NCI-H69 (cell line): ENCODE data around the gene GARIN5B.

Source experiments
- DNase-seq: peaks from one replicate; lab custom pipeline; 2025; lab: John Stamatoyannopoulos, UW

GARIN5B gene

DNA sequence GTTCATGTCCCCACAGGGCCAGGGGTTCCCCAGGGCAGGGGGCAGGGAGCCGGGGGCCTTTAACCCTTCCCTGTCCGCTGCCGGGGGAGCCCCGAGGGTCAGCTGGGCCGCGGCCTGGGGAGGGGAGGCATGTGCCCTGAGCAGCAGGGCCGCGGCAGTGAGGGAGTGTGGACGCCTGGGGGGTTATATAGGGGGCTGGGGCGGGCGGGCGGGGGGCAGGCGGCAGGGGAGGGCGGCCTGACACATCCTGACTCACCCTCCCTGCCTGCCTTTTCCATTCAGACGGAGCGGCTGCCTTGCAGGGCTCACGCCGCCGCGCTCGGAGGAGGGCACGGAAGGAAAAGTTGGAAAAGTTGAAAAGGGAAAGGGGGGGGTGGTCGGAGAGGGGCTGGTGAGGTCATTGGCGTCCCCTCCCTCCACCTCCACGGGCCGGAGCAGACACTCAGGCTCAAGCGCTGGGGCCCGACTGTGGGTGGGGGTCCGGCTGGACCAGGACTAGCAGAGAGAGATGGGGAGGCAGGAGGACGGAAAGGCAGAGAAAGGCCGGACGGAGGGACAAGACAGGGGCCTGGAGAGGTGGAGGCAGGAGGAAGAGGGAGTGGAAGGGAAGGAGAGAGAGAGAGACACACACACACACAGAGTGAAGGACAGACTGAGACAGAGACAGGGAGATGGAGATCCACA, 7.4 kb upstream of the GARIN5B start, which contains the start of gene IL11:
Gene IL11 (minus strand): TSS at position 159 of the 684 bp plus-strand sequence. CDS start 153 bp downstream, at position 6.
- DNase-seq: no peak

DNA sequence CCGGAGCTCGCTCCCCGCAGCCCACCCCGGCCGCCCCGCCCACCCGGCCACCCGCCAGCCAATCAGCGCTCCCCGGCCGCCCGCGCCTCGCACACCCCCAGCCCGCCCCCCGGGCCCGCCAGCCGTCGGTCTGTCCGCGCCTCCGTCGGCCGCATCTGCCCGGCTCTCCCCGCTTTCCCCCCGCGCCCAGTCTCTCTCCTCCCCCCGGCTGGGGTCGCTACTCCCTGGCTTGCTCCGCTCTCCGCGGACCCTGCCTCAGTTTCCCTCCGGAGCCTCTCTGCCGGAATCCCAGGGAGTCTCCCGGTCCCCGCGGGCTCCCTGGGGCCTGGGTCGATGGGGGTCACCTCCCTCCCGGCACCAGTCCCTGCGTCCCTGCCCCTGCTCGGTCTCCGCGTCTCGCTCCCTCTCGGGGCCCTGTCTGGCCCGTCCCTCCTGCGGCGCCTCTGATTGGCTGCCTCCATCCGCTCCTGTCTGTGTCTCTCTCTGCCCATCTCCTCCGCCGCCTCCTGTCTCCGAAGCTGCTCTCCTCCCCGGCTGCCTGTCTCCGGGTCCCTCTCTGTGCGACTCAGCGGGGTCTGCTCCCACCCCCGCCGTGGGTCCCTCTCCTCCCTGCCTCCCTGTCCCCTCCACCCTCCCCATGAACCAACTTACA, 6.7 kb upstream of the GARIN5B start:
- peak; percentile 81 for DNase-seq

DNA sequence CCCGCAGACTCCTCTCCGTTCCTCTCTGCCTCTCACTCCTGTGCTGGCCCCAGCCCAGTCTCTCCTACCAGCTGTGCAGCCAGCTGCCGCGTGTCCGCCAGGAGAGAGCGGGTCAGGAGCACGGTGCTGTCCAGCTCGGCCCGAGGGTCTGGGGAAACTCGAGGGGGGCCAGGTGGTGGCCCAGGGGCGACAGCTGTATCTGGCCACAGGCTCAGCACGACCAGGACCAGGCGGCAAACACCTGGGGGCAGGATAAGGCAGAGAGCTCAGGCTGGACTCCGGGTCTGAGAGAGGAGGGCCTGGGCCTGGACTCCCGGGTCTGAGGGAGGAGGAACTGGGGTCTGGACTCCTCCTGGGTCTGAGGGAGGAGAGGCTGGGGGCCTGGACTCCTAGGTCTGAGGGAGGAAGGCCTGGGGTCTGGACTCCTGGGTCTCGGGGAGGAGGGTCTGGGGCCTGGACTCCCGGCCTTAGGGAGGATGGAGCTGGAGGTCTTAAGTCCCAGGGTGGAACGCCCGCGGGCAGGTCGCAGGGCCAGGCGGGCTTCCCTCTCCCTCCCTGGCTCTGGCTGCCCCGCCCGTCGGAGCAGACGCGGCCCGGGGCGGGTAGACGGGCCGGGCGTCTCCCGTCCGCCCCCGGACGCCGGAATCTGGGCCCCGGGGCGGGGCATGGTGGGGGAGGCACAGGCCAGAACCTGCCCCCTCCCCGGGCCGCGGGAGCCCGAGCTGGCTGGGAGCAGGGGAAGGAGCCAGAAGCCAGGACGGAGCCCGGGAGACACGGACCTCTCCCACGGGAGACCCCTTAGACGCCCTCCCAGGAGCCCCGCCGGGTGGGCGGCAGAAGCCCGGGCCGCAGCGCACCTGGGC, 5.9 kb upstream of the GARIN5B start:
- DNase-seq: peak; percentile 50

DNA sequence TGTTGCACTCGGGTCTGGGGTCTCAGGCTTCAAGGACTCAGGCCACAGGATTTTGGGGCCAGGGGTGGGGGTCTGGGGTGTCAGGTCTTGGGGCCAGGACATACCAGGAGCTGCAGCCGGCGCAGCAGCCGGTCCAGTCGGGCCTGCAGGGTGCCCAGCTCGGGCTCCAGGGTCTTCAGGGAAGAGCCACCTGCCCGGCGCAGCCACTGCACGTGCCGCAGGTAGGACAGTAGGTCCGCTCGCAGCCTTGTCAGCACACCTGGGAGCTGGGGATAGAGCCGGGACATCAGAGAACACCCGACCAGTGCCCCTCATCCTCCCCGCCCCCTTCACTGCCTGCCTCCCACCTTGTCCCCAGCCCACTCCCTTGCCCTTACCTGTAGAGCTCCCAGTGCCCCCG, 5.0 kb upstream of the GARIN5B start:
- no peak for DNase-seq

DNA sequence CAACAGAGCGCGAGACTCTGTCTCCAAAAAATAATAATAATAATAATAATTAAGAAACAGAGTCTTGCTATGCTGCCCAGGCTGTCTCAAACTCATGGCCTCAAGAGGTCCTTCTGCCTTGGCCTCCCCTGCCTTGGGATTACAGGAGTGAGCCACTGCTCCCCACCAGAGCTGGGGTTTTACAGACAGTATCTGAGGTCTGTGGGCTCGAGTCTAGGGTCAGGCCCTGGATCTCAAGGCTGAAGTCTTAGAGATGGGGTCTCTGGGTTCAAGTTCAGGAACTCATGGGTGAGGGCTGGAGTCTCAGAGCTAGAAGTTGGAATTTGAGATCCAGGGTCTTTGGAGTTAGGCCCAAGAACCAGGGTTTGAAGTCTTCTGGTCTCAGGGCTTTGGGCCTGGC, 3.7 kb upstream of the GARIN5B start:
- DNase-seq: no peak

DNA sequence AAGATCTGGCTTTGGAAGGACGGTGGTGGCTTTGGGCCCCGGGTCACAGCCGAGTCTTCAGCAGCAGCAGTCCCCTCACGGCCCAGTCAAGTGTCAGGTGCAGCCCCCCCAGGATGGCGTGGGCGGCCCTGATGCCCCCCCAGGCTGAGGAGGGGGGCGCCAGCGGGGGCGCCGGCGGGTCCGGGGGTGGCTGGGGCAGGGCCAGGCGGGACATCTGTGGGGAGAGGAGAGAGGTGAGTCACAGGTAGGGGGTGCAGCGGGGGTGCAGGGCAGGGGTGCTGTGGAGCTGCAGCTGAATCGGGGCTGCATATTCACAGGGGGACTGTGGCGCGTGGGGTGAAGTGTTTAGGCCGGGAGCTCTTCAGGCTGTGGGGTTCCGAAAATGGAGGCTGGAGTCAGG, 2.9 kb upstream of the GARIN5B start:
- no peak for DNase-seq

DNA sequence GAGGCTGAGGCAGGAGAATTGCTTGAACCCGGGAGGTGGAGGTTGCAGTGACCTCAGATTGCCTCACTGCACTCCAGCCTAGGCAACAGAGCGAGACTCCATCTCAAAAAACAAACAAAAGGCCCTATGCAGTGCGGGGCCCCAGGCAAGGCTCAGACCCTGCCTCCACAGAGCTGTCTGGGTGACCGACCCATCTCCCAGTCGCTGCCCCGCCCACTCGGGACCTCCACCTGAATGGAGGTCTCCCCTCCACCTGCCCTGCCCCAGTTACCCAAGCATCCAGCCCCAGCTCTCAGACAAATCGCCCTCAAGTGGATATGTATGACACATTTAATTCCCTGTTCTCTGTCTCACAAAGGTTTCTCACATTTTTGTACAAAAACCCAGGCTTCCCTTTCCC, 2.2 kb upstream of the GARIN5B start:
- no peak for DNase-seq

DNA sequence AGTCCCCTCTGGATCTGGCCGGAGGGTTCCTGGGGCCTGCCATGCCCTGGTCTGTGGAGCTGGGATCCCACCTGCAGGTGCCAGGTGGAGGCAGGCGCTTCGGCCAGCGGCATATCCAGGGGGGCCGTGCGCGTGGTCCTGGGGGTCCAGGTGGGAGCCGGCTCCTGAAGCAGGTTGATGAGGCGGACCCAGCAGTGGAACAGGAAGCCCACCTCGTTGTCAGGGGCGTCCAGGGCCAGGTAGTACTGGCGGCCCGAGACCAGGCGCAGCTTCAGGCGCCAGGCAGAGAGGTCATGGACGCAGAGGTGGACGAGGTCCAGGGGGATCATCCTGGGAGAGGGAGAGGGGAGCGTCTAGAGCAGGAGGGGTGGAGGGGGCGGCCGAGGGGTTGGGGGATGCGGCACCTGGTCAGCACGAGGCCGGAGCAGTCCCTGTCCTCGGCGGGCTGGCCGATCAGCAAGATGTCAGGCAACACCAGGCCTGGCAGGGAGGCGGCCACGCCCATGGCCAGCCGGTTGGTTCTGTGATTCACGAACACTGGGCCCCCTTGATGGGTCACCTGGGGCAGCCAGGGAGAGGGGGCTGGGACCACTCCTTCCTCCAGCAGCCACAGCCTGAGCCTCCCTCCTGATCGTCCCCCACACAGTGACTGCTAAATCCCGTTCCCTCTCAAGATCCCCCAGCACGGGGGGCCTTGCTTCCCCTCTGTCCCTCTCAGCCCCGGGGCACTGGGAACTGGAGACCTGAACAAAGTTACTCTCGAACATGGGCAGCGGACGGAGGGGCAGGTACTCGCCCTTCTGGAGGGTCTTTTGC, 678 bp downstream of the GARIN5B start:
- DNase-seq: no peak

DNA sequence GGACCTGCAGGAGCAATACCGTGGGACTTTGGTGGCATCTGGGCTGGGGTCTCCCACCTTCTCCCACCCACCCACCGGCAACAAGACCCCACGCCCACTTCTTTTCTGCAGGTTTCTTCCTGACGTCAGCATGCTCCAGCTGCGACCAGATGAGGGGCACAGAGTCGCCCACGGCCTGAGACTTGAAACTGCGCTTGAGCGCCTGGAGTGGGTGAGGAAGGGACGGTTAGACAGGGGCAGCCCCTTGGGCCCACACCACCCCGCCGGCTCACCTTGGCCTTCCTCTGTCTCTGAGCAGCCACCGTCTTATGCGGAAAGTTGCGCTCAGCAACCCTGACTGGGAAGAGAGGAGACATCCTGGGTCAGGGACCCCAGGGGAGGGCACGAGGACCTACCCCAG, 2.2 kb downstream of the GARIN5B start:
- no peak for DNase-seq

DNA sequence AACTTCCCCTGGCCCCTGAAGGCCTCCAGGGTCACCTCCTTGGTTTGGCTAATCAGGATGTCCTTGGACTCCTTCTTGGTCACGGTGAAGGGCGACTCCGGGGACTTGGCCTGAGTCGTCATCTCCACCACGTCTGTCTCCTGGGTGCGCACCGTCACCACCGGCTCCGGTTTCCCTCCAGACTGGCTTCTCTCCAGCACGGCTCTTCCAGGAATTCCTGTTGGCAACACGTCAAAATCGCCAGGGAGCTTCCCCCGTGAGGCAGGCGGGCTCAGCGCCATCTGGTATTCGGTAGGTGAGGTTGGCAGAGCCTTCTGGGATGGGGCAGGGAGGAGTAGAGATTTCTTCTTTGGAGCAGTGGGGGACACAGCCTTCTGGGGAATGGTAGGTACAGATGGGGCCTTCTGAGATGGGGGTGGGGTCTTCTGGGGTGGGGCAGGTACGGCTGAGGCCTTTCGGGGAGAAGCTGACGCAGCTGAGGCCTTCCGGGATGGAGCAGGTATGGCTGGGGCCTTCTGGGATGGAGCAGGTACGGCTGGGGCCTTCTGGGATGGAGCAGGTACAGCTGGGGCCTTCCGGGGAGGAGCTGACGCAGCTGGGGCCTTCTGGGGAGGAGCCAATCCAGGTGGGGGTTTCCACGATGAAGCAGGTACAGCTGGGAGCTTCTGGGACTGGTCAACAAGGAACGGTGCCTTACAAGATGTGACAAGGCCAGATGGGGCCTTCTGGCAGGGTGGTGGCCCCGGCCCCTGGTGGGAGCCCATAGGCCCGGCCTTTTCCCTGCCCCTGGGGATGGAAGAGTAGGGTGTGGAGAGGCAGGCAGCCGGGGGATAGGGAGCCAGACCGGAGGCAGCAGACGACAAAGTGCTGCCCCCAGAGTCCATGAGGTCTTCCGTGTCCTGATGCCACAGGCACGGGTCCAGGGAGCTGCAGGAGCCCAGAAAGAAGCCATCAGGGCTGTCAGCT, 3.8 kb downstream of the GARIN5B start:
- DNase-seq: peak; percentile 93

DNA sequence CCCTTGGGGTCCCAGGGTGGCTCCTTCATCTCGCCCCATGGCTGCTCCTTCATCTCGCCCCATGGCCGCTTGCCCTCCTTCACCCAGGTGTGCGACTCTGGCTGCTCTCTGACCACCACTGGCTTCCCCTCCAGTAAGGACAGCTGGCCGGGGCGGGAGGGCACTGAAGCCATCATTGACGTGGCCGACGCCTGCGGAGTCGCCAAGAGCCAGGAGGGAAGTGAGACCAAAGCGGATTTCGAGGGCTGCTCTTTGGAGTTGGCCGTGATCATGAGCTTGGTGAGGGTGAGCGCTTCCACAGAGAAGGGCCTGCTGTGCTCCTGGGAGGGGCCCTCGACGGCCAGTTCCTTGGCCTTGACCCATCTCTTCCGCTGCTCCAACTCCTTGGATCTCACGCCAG, 4.6 kb downstream of the GARIN5B start:
- no peak for DNase-seq

DNA sequence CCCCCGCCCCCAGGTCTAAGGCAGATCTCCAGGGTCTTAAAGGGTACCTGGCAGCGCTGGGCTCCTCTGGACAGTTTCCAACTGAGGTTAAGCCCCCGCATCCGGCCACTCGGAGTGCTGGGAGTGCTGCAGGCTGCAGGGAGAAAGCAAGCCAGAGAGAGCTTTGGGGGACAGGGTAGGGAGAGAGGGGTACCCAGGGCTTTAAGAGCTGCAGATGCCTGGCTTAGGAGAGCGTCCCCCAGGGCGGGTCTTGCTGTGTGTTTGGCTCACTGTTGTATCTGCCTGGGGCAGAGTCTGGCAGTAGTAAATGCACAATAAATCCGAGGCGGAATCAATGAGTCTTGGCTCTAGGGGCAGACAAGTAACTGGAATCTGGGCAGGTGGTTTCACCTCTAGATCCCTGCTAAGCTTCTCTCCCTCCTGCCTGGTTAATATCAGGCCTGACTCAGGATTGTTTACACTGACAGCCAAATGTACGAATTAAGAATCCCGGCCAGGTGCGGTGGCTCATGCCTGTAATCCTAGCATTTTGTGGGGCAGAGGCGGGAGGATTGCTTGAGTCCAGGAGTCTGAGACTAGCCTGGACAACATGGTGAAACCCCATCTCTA, 7.7 kb downstream of the GARIN5B start:
- peak; percentile 78 for DNase-seq

DNA sequence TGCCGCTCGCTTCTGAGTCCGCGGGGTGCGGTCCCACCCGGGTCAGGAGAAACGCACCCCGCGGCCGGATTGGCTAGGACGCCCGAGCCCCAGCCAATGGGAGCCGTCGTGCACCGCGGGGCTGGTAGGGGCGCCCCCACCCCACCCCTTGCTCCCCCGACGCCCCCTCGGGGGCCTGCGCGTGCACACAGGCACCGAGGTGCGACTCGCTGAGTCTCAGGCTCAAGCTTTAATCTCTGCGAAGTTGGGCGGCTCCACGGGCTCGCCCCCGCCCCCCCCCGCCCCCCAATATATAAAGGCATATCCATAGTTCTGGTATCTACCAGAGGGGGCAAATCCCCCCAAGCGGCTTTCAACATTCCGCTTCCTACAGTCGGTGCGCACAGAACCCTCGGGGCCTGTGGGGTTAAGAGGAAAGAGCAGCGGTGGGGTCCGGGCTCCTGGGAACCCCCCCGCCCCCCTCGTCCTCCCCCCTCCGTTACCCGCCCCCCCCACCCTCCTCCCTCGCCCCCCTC, 8.3 kb downstream of the GARIN5B start, which contains the start of gene COX6B2:
Gene COX6B2 (minus strand): TSS at position 22 of the 515 bp plus-strand sequence. CDS start 198 bp downstream, outside the sequence.
- DNase-seq: peak; percentile 44

DNA sequence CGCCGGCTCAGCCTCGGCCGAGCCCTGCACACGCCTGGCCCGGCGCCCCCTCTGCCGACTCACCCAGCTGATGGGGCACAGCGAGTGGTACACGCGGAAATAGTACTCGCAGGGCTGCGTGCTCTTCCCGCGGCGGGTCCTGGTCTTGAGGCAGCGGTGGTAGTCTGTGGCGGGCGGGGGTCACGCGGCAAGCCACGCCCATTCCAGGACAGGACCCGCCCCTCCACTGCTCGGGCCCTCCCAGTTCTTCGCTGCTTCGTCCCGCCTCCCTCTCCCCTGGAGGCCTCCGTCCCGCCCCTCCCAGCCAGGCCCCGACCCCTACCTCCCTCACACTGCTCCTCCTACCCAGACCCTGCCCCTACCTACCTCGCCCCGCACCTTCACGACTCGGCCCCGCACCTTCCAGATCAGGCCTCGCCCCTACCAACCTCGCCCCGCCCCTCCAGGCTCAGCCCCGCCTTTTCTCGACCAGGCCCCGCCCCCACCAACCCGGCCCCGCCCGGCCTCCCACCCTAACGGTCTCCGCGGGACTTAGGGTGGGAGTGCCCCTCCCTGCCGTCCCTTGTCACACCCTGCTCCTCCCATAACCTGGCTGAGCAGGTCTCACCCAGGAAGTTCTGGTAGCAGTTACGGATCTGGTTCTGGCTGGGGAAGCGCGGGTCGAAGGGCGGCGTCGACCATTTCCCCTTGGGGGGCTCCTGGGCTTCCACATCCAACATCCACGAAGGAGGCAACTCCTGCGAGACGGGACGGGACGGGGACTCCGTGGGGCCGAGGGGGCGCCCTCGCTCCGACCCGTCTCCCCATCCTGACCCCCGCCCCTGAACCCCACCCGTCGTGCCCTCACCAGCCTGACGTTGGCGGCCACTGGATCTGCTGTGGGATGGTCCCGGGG, 9.0 kb downstream of the GARIN5B start:
- peak; percentile 68 for DNase-seq

DNA sequence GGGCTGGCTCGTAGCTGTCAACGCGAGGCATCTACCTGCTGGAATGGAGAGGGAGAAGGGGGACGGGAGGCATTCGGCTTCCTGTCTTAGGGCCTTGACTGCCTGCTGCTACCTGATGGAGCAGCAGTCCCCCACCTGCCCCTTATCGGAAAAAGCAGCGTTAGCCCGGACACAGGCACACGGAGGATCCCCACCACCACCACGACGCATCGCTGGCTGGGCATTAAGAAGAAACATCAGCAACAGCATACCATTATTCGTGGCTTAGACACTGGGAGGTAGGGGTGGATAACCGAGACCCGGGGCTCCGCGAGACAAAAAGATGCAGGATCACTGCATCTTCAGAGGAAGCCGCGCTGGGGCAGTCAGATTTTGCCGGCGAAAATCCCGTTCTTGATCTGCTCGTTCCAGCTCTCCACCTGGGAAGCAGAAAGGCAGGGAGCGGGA, 9.7 kb downstream of the GARIN5B start:
- peak; percentile 39 for DNase-seq

DNA sequence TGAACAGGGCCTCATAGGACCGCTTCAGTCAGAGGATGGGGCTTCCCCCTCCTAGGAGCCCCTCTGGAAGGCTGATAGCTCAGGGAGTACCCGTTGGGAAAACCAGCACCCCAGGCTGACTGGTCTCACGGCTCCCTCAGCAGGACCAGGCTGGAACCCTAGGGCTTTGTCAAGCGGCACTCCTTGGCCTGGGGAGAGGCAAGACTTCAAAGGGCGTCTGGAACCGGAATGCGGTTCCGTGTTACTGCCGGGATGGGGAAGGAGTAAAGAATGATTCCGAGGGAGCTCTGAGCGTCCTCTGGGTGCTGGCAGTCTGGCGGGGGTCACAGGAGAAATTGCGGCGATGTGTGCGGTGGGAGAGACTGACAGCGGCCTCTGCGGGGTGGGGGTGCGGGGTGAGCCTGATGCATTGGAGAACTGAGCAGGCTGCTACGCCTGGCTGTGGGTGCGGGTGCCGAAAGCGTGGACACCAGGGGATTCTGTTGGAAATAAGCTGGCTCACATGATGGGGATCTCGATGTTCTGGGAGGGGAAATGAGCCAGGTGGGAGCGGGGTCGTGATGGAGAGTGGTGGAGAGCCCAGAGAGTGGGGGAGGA, 10.4 kb downstream of the GARIN5B start:
- DNase-seq: no peak

DNA sequence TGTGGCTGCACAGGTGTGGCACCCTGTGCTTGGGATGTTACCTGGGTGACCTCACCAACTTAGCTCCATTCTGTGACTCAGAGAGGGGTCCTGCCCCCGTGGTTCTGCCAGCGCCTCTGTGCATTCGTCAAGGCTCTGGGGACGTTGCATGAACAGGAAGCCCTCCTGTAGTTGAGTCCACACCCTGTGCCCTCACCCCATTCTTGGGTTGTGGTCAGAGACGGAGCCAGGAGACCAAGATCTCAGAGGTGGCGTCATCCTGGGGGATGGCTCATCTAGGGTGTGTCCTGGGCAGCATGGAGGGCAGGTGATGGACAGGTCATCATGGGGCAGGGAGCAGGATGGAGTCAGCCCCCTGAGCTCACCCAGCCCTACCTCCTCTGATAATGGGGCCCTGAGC, 11.0 kb downstream of the GARIN5B start:
- DNase-seq: no peak

DNA sequence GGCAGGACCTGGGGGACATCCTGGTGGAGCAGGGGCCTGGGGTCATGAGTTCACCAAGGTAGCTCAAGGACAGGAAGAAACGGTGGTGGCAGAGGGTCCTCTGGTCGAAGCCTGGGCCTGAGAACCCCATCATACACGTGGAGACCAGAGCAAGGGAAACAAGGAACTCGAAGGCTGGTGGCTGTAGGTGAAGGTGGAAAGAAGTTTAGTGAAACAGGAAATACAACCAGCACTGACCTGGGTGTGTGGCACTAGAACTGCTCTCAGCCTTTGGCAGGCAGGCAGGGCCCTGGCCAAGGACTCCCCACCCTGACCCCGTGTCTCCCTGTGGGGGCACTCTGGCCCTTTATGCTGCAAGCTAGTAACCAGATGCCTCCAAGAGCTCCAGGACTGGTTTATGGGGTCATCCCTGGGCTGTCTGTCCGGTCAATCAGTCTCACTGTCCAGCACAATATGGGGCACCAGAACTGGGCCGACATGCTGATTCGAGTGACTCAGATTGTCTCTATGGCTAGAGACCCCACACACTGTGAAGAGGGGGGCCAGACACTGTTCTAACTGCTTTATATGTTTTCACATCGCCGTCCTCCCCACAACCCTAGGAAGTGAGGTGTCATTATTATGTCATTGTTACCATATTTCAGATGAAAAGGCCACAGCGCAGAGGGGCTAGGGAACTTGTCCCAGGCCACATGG, 12.3 kb downstream of the GARIN5B start:
- no peak for DNase-seq
